Measurements from ENCODE around the gene STXBP5. TPM values are rescaled to one million over a fixed set of nuclear protein-coding genes. Genes with fewer than 3 reads are reported as not detected.

The STXBP5 gene
- total RNA-seq, 1 donor from 2014 or later, result 26.2 TPM

DNA sequence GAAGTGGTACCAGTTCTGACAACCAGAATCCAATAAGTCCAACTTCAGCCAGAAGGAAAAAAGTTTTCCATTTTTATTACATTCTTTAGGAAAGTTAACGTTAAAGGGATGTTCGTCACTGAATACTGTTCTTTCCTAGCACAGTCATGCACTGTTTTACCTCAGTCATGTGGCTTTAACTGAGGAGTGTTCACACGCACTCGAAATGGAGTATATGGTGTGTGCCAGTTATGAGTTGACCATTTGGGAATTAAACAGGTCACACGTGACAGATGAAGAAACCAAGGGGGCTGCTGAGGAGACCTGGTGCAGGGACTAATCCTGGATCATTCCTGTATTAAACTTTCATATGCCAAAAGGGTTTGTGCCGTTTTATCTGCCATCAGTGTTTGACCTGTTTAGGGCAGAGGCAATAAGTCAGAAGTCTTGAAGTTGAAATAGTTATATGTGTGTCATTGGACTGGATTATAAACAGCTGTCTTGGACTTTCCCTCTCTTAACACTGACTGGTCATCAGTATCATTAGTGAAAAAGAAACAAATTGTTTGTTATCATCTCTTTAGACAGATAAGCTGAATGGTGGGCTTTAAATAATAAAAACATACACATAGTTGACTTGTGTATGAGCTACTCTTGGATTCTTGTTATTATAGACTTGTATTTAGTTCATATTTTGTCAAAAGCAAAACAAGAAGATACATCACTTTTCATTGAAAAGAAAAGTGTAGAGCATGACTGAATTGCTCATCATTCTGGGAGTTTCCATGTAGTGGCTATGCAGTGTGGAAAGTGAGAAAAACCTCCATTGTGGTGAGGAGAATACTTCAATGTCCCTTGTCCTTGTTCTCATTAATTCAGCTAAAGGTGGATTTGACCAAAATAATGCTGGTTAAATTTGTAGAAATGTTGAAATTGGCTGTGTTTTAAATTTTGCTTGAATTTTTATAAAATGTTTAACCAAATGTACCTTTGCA lies 180.8 kb downstream of the STXBP5 start:
- DNase-seq (ENCODE audit: low spot score), result no peak
- no peak for ATAC-seq
- intact Hi-C loops (cut with DNase I), result no loop called here

- DNase-seq (ENCODE audit: low spot score) (no peak), ATAC-seq (no peak)
- intact Hi-C loops (cut with DNase I), result no loop called here
Observed at GRCh38 chr6:147389463-147389862, 185.2 kb downstream of the STXBP5 start.

DNA sequence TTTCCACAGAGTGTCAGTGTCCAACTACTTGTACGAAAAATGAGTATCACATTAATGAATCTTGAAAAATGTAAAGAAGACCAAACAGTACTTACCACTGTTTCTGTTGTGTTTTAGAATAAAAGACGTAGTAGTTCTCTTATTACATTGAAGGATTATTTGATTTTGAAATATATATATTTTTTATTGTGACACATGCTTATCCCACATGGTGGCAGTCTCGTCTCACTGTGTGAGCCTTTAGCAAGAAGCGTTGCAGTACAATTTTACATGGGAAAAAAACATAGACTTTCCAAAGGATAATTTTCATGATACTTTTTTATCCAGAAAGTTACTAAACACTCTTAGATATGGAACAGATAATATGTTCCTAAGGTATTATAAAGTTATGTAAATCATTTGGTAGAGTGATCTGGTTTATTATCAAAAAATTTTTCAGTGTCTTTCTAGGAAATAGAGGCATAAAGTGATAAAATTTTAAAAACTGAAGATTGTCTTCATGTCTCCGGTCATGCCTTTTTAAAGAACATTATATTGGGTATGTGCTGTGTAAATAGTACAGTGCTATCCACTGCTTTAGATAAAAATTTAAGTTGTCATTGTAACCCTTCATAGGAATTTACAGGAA lies 186.8 kb downstream of the STXBP5 start:
- ATAC-seq (no peak), DNase-seq (ENCODE audit: low spot score) (no peak)
- intact Hi-C loops (cut with DNase I), result no loop called here

DNA sequence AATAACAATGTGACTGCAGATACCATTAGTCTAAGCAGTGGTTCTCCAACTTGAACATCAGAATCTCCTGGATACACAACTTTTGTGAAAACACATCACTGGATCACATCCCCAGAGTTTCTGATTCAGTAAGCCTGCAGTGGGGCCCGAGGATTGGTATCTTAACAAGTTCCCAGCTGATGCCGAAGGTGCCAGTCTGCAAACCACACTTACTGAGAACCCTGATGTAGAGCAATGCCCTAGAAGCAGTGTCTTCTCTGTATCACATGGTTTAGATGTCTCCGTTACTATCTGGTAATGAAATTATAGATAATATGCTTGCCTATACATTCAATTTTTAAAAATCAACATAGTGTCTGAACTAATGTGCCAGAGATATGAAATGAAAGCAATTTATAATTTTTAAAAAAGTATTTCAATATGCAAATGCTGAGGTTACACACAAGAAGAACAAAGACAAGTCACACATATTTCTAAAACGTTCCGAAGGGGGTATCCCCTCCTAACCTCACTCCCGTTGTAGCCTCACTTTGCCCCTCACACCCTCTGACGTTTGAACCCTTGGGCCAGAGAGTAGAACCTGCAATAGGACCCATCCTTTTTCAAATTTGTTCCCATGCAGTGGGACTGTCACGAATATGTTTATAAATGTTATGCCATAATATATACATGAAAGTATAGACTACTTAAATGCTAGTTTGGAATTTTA lies 188.9 kb downstream of the STXBP5 start:
- ATAC-seq (no peak), DNase-seq (ENCODE audit: low spot score) (no peak)
- intact Hi-C loops (cut with DNase I), result no loop called here

GRCh38 chr6:147395158-147395557 lies 190.9 kb downstream of the STXBP5 start:
- DNase-seq (ENCODE audit: low spot score) (no peak), ATAC-seq (no peak)
- intact Hi-C loops (cut with DNase I), result no loop called here

GRCh38 chr6:147397306-147397705 lies 193.1 kb downstream of the STXBP5 start:
- intact Hi-C loops (cut with DNase I), result no loop called here
- ATAC-seq (no peak), DNase-seq (ENCODE audit: low spot score) (no peak)

DNA sequence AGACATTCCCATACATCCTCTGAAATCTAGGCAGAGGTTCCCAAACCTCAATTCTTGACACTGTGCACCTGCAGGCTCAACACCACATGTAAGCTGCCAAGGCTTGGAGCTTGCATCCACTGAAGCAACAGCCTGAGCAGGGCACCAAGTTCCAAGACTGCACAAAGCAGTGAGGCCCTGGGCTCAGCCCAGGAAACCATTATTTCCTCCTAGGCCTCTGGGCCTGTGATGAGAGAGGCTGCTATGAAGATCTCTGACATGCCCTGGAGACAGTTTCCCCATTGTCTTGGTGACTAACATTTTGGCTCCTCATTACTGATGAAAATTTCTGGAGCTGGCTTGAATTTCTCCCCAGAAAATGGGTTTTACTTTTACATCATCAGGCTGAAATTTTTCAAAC lies 196.8 kb downstream of the STXBP5 start:
- ATAC-seq, result no peak
- intact Hi-C loops (cut with DNase I), result no loop called here
- DNase-seq (ENCODE audit: low spot score), result no peak

GRCh38 chr6:147401779-147402178 lies 197.6 kb downstream of the STXBP5 start:
- ATAC-seq, result no peak
- intact Hi-C loops (cut with DNase I), result no loop called here
- DNase-seq (ENCODE audit: low spot score), result no peak

DNA sequence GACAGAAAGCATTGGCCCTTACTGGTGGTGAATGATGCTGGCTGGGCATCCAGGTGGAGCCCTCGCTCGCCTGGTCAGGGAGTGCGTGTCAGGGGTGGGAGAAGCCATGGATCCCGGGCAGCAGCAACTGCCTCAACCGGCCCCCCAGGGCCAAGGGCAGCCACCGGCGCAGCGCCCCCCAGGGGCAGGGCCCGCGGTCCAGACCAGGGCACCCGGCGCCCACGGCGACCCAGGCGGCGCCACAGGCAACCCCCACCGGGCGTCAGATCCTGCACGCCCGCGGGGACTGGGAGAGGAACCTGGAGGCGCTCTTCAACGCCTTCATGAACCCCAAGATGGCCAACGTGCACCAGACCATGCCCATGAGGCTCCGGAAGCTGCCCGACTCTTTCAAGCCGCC lies 202.6 kb downstream of the STXBP5 start:
- DNase-seq (ENCODE audit: low spot score), result no peak
- no peak for ATAC-seq
- intact Hi-C loops (cut with DNase I), result no loop called here

DNA sequence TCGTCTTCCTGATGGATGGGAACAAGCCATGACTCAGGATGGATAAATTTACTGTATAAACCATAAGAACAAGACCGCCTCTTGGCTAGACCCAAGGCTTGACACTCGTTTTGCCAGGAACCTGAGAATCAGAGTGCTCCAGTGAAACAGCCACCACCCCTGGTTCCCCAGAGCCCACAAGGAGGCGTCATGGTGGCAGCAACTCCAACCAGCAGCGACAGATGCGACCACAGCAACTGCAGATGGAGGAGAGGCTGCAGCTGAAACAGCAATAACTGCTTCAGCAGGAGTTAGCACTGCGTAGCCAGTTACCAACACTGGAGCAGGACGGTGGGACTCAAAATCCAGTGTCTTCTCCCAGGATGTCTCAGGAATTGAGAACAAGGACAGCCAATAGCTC lies 203.4 kb downstream of the STXBP5 start:
- ATAC-seq, result no peak
- DNase-seq (ENCODE audit: low spot score), result no peak
- intact Hi-C loops (cut with DNase I), result no loop called here

DNA sequence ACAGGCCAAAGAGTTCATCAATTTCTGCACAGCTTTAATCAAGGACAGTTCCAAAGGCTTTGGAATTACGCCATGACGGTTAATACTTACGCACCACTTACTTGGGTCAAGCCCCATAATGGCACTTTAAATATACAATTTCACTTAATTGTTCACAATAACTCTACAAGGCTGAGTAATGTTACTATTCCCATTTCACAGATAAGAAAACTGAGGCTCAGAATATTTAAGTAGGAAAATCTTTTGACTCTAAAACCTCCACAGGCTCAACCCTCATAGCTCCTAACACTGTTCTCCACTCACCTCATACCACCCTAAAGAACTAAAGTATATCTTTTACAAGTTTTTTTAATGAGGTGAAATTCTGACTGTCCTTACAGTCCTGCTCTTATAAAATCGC lies 212.4 kb downstream of the STXBP5 start:
- intact Hi-C loops (cut with DNase I), result no loop called here
- ATAC-seq, result no peak

DNA sequence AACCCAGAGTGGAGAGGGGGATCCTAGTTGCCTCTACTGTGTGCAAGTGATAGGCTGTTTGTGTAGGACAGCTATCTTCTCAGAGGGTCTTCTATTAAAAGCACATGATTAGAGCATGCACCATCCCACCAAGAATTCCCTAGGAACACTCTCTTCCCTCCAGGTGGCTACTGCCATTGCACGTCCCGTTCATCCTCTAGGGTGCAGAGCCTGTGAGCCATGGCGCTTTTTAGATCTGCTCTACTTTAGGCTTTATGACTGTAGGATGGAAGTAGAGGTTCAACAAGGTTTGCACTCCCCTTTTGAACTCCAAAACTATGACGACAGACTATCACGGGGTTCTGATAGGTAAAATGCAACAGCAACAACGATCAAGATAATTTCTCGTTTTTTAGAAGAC lies 213.7 kb downstream of the STXBP5 start:
- no peak for DNase-seq (ENCODE audit: low spot score)
- no peak for ATAC-seq
- intact Hi-C loops (cut with DNase I), result no loop called here

More for the DNA sequence above, 212.4 kb downstream of the STXBP5 start:
- DNase-seq (ENCODE audit: low spot score), result no peak

- DNase-seq (ENCODE audit: low spot score) (no peak), ATAC-seq (no peak)
- intact Hi-C loops (cut with DNase I), result no loop called here
Observed at GRCh38 chr6:147418523-147418922, 214.3 kb downstream of the STXBP5 start.

GRCh38 chr6:147421903-147422302 lies 217.7 kb downstream of the STXBP5 start:
- DNase-seq (ENCODE audit: low spot score) (no peak), ATAC-seq (no peak)
- intact Hi-C loops (cut with DNase I), result no loop called here

DNA sequence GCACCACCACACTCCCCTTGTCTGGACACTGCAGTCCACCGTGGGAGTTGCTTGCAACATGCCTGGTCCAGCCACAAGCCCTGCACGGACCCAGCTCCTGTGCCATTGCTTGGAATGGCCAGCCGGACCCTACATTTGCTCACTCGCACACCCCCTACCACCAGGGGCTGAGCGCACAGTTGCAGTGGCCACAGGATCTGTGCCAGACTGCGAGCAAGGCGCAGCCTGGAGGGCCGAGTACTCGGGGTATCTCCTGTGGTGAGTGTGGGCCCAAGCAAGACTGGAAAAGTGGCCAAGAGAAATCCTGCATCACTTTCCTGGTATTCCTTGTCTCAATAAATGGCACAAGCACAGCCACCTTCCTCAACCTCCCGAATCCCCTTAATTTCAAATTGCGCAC lies 218.9 kb downstream of the STXBP5 start:
- DNase-seq (ENCODE audit: low spot score), result no peak
- no peak for ATAC-seq
- intact Hi-C loops (cut with DNase I), result no loop called here

GRCh38 chr6:147429794-147430193 lies 225.6 kb downstream of the STXBP5 start:
- DNase-seq (ENCODE audit: low spot score) (no peak), ATAC-seq (no peak)
- intact Hi-C loops (cut with DNase I), result no loop called here

- intact Hi-C loops (cut with DNase I), result no loop called here
- no peak for DNase-seq (ENCODE audit: low spot score)
- ATAC-seq, result no peak
Observed at GRCh38 chr6:147430811-147431210, 226.6 kb downstream of the STXBP5 start.

DNA sequence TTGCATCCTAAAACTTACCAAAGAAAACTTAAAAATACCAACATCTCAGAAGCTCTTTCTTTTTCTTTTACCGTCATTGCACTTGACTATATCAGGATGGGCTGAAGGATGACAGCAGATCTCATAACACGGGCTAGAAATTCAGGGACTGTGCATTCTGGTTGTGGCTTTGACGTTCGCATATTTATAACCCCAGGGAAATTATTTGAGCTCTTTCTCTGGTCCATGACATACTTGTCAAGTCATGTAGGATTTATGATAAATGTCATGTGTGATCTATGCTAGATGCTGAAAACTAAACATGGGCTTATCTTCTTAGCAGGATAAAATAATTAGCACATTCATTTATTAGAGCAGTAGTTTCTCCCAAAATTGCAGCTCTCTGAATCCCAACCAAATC lies 229.9 kb downstream of the STXBP5 start:
- no peak for DNase-seq (ENCODE audit: low spot score)
- ATAC-seq, result no peak
- intact Hi-C loops (cut with DNase I), result no loop called here

GRCh38 chr6:147434516-147434915 lies 230.3 kb downstream of the STXBP5 start:
- DNase-seq (ENCODE audit: low spot score) (no peak), ATAC-seq (no peak)
- intact Hi-C loops (cut with DNase I), result no loop called here

- intact Hi-C loops (cut with DNase I), result no loop called here
- ATAC-seq, result no peak
- no peak for DNase-seq (ENCODE audit: low spot score)
Observed at GRCh38 chr6:147437615-147438014, 233.4 kb downstream of the STXBP5 start.

Data from sciatic nerve (tissue), 2 donors.